NCI-H748 (cell line): ENCODE data around the gene IL31.

Experiments
- DNase-seq: peaks from one replicate; lab custom pipeline; 2025; ENCODE audit not compliant: unreplicated experiment; lab: John Stamatoyannopoulos, UW

The IL31 gene

DNA sequence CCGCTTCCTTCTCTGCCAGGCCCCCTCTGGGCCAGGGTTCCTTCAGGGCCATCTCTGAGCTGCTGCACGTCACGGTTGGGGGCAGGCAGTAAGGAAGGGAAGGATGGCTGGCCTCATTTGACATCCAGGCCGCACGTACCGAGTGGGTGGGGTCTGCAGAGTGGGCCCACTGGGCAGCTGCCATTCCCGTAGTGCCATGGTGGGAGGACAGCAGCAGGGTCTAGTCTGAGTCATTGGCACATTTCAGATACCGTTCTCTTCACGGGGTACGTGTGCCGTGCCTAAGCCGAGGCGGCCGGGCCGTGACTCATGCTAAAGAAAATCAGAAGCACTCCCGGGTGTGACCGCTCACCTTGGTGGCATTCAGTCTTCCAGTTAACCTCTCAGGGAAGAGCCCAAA lies 43.9 kb downstream of the IL31 start:
- DNase-seq: no peak

- DNase-seq: no peak
Observed at GRCh38 chr12:122129131-122129530, 44.9 kb downstream of the IL31 start.

DNA sequence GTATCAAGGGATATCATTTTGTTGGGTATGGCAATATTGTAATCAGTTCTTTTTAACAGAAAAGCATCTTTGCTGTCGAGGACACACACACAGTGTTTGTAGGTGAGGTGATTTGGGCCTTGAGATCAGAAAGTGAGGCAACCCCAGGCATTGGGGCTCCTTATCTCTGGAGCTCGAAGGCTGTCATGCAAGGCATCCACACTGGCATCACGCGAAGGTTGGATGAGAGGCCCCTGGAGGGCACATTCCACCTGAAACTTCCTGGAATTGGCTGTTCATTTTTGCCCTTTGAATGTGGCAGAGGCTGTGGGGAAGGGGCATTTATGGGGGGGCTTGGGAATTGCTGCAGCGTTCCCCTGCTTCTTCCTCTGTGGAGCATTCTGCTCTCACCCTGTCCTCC lies 45.5 kb downstream of the IL31 start:
- DNase-seq: no peak

GRCh38 chr12:122127839-122128238 lies 46.2 kb downstream of the IL31 start:
- DNase-seq: no peak

DNA sequence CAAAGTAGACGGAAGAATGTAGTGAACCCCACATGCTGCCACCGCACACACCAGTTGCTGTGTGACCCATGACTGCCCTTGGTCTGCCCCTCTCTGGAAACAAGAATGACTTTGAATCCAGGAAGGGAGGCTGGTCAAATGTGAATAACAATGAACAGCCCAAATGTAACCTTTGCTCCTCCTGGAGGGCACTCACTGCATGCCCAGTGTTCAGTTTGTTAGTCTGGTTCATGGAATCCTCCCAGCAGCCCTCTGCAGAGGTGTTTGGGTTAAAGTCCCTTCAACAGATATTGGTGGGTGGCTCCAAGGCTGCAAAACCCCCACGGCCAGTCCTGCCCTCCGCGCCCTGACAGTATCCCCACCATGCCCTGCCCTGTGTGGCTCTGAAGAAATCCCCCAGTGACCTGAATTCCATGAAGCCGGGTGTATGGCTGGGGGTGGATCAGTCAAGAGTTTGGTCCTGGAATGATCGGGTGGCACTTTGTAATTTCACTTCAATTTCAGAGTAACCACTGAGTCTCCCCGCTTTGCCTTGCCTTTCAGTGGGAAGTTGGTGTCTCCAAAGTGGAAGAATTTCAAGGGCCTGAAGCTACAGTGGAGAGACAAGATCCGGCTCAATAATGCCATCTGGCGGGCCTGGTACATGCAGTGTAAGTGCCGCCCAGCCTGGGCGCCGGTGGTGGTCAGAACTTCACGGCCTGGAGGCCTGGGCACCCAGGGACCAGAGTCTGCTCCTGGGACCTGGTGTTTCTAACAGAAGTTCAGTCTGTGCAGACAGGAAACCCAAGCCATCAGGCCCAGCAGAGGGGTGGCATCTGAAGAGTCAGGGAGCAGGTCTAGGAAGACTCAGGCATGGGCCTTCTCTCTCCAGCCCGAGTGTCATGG lies 47.1 kb downstream of the IL31 start:
- DNase-seq: no peak

- DNase-seq: no peak
Observed at GRCh38 chr12:122126342-122126635, 47.7 kb downstream of the IL31 start.

DNA sequence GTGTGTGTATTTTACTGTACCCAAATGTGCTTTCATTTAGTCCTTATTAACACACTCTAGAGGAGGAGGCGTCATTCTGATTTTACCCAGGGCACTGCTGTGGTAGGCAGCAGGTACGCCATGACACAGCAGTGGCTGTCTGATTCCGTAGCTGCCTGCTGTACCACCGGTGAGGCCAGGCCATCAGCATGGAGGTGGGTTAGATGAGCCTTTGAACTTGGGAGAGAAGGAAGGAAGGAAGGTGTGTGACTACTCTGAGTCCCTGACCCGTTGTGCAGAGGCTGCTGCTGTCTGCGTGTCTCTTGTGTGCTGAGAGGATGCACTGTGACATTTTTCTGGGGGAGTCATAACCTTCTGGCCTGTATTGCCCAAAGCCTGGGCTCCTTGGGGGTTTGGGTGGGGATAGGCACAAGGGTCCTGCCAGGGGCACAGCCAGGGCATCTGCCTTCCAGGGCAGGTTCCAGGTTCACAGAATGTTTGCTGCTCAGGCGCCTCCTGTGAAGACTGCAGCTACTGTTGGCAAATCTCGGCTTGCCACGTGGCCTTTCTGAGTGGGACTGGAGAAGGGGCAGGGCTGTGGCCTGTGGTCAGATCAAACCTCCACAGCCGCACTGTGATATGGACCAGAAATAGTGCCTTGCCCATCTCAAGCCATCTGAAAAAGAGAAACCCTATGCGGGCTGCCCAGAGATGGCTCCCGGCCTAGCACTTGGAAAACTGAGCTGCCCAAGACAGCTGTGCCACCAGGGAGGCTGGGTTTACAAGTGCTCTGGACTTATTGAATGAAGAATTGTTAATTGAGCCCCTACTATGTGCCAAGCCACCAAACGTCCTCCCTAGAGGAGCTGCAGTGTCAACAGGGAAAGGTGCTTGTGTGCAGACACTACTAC lies 48.3 kb downstream of the IL31 start:
- no peak for DNase-seq

GRCh38 chr12:122124370-122124769 lies 49.7 kb downstream of the IL31 start:
- no peak for DNase-seq

DNA sequence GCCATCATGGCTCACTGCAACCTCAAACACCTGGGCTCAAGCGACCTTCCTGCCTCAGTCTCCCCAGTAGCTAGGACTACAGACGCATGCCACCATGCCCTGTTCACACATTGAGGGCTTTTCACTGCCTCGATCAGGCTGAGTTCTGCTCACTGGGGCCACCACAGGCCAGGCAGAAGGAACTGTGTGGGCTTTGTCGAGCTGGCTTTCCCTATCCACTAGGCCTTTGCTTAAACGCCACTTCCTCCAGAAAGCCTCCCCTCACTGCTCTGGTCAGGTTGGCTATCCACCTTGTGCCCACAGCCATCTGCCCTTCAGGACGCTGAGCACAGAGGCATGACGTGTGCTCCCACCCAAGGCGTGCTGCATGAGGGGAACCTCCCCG lies 50.3 kb downstream of the IL31 start:
- no peak for DNase-seq

DNA sequence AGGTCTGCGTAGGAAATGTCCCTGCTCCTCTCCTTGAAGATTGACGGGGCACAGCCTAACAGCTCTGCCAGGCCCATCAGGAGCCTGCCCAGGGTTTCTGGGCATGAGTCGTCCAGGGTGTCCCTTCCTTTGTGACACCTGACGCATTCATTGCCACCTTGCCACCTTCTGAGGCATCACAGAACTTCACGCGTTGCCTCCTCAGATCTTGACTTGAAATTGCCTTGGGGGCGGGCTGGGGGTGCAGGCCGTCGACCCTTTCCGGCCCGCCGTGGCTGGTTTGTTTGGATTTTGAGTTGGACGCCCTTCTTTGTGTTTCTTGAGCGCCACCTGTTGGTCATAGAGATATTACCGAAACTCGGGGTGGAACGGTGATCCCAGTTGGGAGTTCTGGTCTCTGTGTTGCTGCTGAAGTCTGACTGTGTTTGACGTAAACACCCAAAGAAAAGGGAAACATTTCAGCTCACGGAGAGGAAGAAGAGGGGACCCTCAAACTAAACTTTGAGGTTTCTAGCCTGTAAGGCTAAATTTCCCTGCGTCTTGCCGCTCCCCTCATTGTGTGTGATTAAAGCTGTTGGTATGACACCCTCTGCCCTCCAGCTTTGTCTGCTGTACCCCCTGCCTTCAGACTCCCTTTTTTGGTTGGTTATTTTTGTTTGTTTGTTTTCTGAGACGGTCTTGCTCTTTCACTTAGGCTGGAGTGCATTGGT lies 50.8 kb downstream of the IL31 start:
- DNase-seq: peak; percentile 55
